ENCODE measurements around the gene AGPAT4. TPM values are rescaled to one million over a fixed set of nuclear protein-coding genes. Genes with fewer than 3 reads are reported as not detected.

Gene AGPAT4
- polyA plus RNA-seq, 1 donor (not counting 4 experiments of a cell fraction or from before 2014, with no cell fraction given): 8.4 TPM

- dilution Hi-C loops (cut with MboI; ENCODE audit: extremely low pct_ligation_motif_present, low sequenced_read_pairs): no loop called here
- H3K4me3 ChIP-seq (ENCODE audit: control insufficient read depth in 2 of 3, extremely low read depth in 1 of 3, insufficient read depth in 2 of 3, low read depth in 1 of 3, low read length in 3 of 3): no peak overlapping the region
- DNase-seq (ENCODE audit: low read depth, low spot score) (no peak), FAIRE-seq (no peak)
- no peak overlapping the region for H3K27ac ChIP-seq (ENCODE audit: control insufficient read depth, insufficient read depth, low read length)
- no peak overlapping the region for H3K4me2 ChIP-seq (ENCODE audit: control insufficient read depth, extremely low read depth, insufficient read depth, low read depth, low read length)
- H2AFZ ChIP-seq (ENCODE audit: control insufficient read depth, low read length): no peak overlapping the region
- H3K9ac ChIP-seq (ENCODE audit: control insufficient read depth, extremely low read depth, insufficient read depth, low read length): no peak overlapping the region
- H4K20me1 ChIP-seq (ENCODE audit: control insufficient read depth, extremely low read depth, insufficient read depth, low read length): no peaks in the 10 kb centered on the region
- peaks cover 2% of the 10 kb centered on the region for H3K9me3 ChIP-seq (ENCODE audit: control insufficient read depth, low read depth, low read length)
- TF ChIP-seq, protein P1, sequence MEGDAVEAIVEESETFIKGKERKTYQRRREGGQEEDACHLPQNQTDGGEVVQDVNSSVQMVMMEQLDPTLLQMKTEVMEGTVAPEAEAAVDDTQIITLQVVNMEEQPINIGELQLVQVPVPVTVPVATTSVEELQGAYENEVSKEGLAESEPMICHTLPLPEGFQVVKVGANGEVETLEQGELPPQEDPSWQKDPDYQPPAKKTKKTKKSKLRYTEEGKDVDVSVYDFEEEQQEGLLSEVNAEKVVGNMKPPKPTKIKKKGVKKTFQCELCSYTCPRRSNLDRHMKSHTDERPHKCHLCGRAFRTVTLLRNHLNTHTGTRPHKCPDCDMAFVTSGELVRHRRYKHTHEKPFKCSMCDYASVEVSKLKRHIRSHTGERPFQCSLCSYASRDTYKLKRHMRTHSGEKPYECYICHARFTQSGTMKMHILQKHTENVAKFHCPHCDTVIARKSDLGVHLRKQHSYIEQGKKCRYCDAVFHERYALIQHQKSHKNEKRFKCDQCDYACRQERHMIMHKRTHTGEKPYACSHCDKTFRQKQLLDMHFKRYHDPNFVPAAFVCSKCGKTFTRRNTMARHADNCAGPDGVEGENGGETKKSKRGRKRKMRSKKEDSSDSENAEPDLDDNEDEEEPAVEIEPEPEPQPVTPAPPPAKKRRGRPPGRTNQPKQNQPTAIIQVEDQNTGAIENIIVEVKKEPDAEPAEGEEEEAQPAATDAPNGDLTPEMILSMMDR (optimal IDR thresholded peaks at IDR 0.05 in 1 of 3, IDR thresholded peaks at IDR 0.05 in 1 of 3, conservative IDR thresholded peaks at IDR 0.05 in 1 of 3; ENCODE audit: extremely low read depth in 1 of 3, insufficient read depth in 2 of 3, low read length in 3 of 3): no peak
- no peak for TF ChIP-seq EZH2 (IDR thresholded peaks at IDR 0.05; ENCODE audit: low read length)
- H3K9me1 ChIP-seq (ENCODE audit: control insufficient read depth, extremely low read depth, insufficient read depth, low read length): no peaks in the 10 kb centered on the region
- peaks cover 13% of the 10 kb centered on the region for H3K4me1 ChIP-seq (ENCODE audit: control insufficient read depth, extremely low read depth, insufficient read depth, low read length)
- peaks cover 0 to 4% of the 10 kb centered on the region in 2 experiments for H3K36me3 ChIP-seq (ENCODE audit: control insufficient read depth in 2 of 2, extremely low read depth in 1 of 2, insufficient read depth in 2 of 2, low read length in 2 of 2)
- H3K79me2 ChIP-seq (ENCODE audit: control insufficient read depth, insufficient read depth, low read length): no peaks in the 10 kb centered on the region
- H3K27me3 ChIP-seq (ENCODE audit: control insufficient read depth, extremely low read depth, insufficient read depth, low read length): no peaks in the 10 kb centered on the region
Observed at GRCh38 chr6:161140554-161140875, 133.3 kb downstream of the AGPAT4 start.

DNA sequence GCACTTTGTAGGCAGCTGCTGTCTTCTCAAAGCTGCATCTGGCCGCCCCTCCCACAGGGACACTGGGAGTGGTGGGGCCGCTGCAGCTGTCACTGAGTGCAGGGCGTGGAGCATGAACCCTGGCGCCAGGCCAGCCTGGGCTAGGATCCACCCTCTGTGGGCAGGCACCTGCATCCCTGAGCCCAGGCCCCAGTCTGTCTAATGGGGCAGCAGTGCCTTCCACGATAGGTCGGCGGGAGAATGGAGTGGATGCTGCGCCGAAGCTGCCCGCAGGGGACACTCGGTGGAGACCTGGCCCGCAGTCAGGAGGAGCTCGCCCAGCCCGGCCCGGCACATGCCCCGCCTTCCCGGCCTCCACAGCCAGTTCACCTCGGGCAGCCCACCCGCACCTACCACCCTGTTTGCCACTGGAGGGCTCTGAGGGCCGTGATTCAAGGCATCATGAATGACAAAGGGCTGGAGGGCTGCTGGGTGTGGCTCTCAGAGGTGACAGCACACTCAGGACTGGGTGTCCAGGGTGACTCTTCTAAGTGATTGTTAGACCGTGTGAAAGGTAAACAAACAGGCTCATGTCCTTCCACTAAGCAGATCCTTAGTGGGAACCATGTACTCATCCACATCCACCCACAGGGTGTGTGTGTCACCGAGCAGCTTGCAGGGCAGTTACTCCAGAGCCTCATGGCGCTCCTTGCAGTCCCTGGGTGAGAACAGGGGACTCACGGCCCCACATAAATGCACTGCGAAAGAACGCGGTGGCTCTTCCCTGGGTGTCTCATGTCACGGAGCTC, 133.9 kb downstream of the AGPAT4 start:
- H3K4me1 ChIP-seq (ENCODE audit: control insufficient read depth, extremely low read depth, insufficient read depth, low read length): peaks cover 13% of the 10 kb centered on the region
- DNase-seq (ENCODE audit: low read depth, low spot score) (no peak), FAIRE-seq (no peak)
- no peak overlapping the region for H3K27ac ChIP-seq (ENCODE audit: control insufficient read depth, insufficient read depth, low read length)
- dilution Hi-C loops (cut with MboI; ENCODE audit: extremely low pct_ligation_motif_present, low sequenced_read_pairs): no loop called here
- no peak overlapping the region for H3K4me3 ChIP-seq (ENCODE audit: control insufficient read depth in 2 of 3, extremely low read depth in 1 of 3, insufficient read depth in 2 of 3, low read depth in 1 of 3, low read length in 3 of 3)
- H3K4me2 ChIP-seq (ENCODE audit: control insufficient read depth, extremely low read depth, insufficient read depth, low read depth, low read length): no peak overlapping the region
- H3K79me2 ChIP-seq (ENCODE audit: control insufficient read depth, insufficient read depth, low read length): no peaks in the 10 kb centered on the region
- H3K36me3 ChIP-seq (ENCODE audit: control insufficient read depth in 2 of 2, extremely low read depth in 1 of 2, insufficient read depth in 2 of 2, low read length in 2 of 2): peaks cover 0 to 4% of the 10 kb centered on the region in 2 experiments
- H3K9ac ChIP-seq (ENCODE audit: control insufficient read depth, extremely low read depth, insufficient read depth, low read length): no peak overlapping the region
- TF ChIP-seq EZH2 (IDR thresholded peaks at IDR 0.05; ENCODE audit: low read length): no peak
- TF ChIP-seq, protein P1 (optimal IDR thresholded peaks at IDR 0.05 in 1 of 3, IDR thresholded peaks at IDR 0.05 in 1 of 3, conservative IDR thresholded peaks at IDR 0.05 in 1 of 3; ENCODE audit: extremely low read depth in 1 of 3, insufficient read depth in 2 of 3, low read length in 3 of 3): no peak
- H3K9me1 ChIP-seq (ENCODE audit: control insufficient read depth, extremely low read depth, insufficient read depth, low read length): no peaks in the 10 kb centered on the region
- H2AFZ ChIP-seq (ENCODE audit: control insufficient read depth, low read length): no peak overlapping the region
- no peaks in the 10 kb centered on the region for H3K27me3 ChIP-seq (ENCODE audit: control insufficient read depth, extremely low read depth, insufficient read depth, low read length)
- H3K9me3 ChIP-seq (ENCODE audit: control insufficient read depth, low read depth, low read length): peaks cover 2% of the 10 kb centered on the region
- H4K20me1 ChIP-seq (ENCODE audit: control insufficient read depth, extremely low read depth, insufficient read depth, low read length): no peaks in the 10 kb centered on the region
